H1 (cell line): ENCODE measurements around the gene USP7. TPM values are rescaled to one million over a fixed set of nuclear protein-coding genes. Genes with fewer than 3 reads are reported as not detected.

ENCODE experiments used
- ASH2L ChIP-seq: fragments of 200-600, 300-600 bp; sonication (generic); IDR thresholded peaks from one replicate; pipeline ENCODE4 v1.7.1; 2017; ENCODE audit warnings: low read length
- ATF2 ChIP-seq: IDR thresholded peaks from 2 replicates; pipeline ENCODE4 v1.6.1; 2012; ENCODE audit warnings: low read length, inconsistent platforms
- ATF3 ChIP-seq: IDR thresholded peaks from 2 replicates; pipeline ENCODE4 v1.6.1; 2011; ENCODE audit warnings: low read depth, mild to moderate bottlenecking, low read length; ENCODE audit not compliant: insufficient read depth
- CBX5 ChIP-seq: fragments of 300-800, 300-1000 bp; sonication (generic); IDR thresholded peaks from 2 replicates; pipeline ENCODE4 v1.7.1; 2016; ENCODE audit warnings: antibody characterized with exemption, low read length, low read depth
- CHD2 ChIP-seq: IDR thresholded peaks from 2 replicates; pipeline ENCODE4 v1.6.1; 2012; ENCODE audit warnings: low read length, improper control_type of control experiment
- CTBP2 ChIP-seq: IDR thresholded peaks from 2 replicates; pipeline ENCODE4 v1.7.0; 2011; ENCODE audit warnings: borderline replicate concordance, mild to moderate bottlenecking, moderate library complexity, mixed read lengths, low read length; ENCODE audit not compliant: insufficient read depth, insufficient read length
- FOSL1 ChIP-seq: IDR thresholded peaks from 2 replicates; pipeline ENCODE4 v1.6.1; 2011; ENCODE audit warnings: mild to moderate bottlenecking, low read depth, low read length, moderate library complexity; ENCODE audit not compliant: insufficient read depth
- GTF2F1 ChIP-seq: IDR thresholded peaks from 2 replicates; pipeline ENCODE4 v1.6.1; 2012; ENCODE audit warnings: low read depth, low read length, improper control_type of control experiment, borderline replicate concordance
- HDAC6 ChIP-seq: IDR thresholded peaks from one replicate; pipeline ENCODE4 v1.7.1; 2012; ENCODE audit warnings: low read depth, mild to moderate bottlenecking, inconsistent platforms, low read length, moderate library complexity
- JUN ChIP-seq: IDR thresholded peaks from 2 replicates; pipeline ENCODE4 v1.6.1; 2011; ENCODE audit warnings: low read depth, mild to moderate bottlenecking, improper control_type of control experiment, low read length
- KDM1A ChIP-seq: fragments of 200-600, 300-600 bp; sonication (generic); IDR thresholded peaks from 2 replicates; pipeline ENCODE4 v1.7.1; 2016; ENCODE audit warnings: mild to moderate bottlenecking, low read length, borderline replicate concordance
- MAFK ChIP-seq: IDR thresholded peaks from 2 replicates; pipeline ENCODE4 v1.6.1; 2012; ENCODE audit warnings: low read depth, mild to moderate bottlenecking, improper control_type of control experiment, low read length
- POLR2A ChIP-seq, 2 experiments: IDR thresholded peaks; 1 replicate in 1 of 2; 2 replicates in 1 of 2; pipeline ENCODE4 v1.6.1; 2011; ENCODE audit warnings: low read depth in 2 of 2, low read length in 2 of 2, mild to moderate bottlenecking in 2 of 2; ENCODE audit errors: control extremely low read depth in 1 of 2
- SAP30 ChIP-seq: fragments of 300-600 bp; sonication (generic); IDR thresholded peaks from 2 replicates; pipeline ENCODE4 v1.7.1; 2012; ENCODE audit warnings: low read length, moderate library complexity, mild to moderate bottlenecking, inconsistent platforms; ENCODE audit not compliant: insufficient read depth, insufficient replicate concordance
- SRF ChIP-seq: IDR thresholded peaks from 2 replicates; pipeline ENCODE4 v1.6.1; 2011; ENCODE audit warnings: mild to moderate bottlenecking, low read depth, low read length, moderate library complexity
- SUZ12 ChIP-seq: fragments of 200-600 bp; sonication (generic); IDR thresholded peaks from 2 replicates; pipeline ENCODE4 v1.6.1; 2012; ENCODE audit warnings: mild to moderate bottlenecking, inconsistent platforms, low read length, moderate library complexity, mixed read lengths
- TAF1 ChIP-seq: IDR thresholded peaks from 2 replicates; pipeline ENCODE4 v1.6.1; 2011; ENCODE audit warnings: mild to moderate bottlenecking, low read depth, low read length
- TAF7 ChIP-seq: optimal IDR thresholded peaks from 2 replicates; pipeline ENCODE3; 2011; ENCODE audit warnings: low read depth, mild to moderate bottlenecking, inconsistent platforms, low read length, moderate library complexity, borderline replicate concordance
- TBP ChIP-seq: IDR thresholded peaks from 2 replicates; pipeline ENCODE4 v1.6.1; 2011; ENCODE audit warnings: low read depth, low read length, improper control_type of control experiment
- TCF12 ChIP-seq: IDR thresholded peaks from 2 replicates; pipeline ENCODE4 v1.6.1; 2011; ENCODE audit warnings: low read depth, mild to moderate bottlenecking, low read length
- TEAD4 ChIP-seq: IDR thresholded peaks from 2 replicates; pipeline ENCODE4 v1.6.1; 2012; ENCODE audit warnings: low read depth, low read length, inconsistent platforms, mixed read lengths
- USF2 ChIP-seq: IDR thresholded peaks from 2 replicates; pipeline ENCODE4 v1.6.1; 2011; ENCODE audit warnings: low read length, improper control_type of control experiment
- YY1 ChIP-seq: IDR thresholded peaks from 2 replicates; pipeline ENCODE4 v1.6.1; 2011; ENCODE audit warnings: low read depth, mild to moderate bottlenecking, low read length
- polyA plus RNA-seq, 7 experiments: library from polyadenylated mRNA; depleted of rRNA in 3 of 7; stranded (reverse) in 5 of 7; unstranded in 2 of 7; fragments of >200 nt in 5 of 7; fragments of 200-250 nt in 2 of 7; gene quantifications; 1 replicate in 5 of 7; 2 replicates in 1 of 7; 4 replicates in 1 of 7; pipeline versions ENCODE4 v1.2.1 to v1.2.3, GENCODE V29; 2011 to 2013; ENCODE audit warnings: missing spikeins in 2 of 7, mixed read lengths in 2 of 7
- total RNA-seq: library from RNA; stranded (reverse); fragmentation: NEBNext Ultra II Directional; extraction: Animal tissue kit (Norgen Biotek cat#: 25700); gene quantifications from 2 replicates; pipeline ENCODE4 v1.2.1, GENCODE V29; 2021

The USP7 gene
- total and polyA plus RNA-seq, 2 of the 8 experiments (the other 6 are each of a cell fraction or from before 2014, with no cell fraction given), result 21.3 to 211 TPM

GRCh38 chr16:8962393-8963009, 1.2 kb downstream of the USP7 start (continued):
- TF ChIP-seq MAFK (no peak), ASH2L (peak; percentile 43), TEAD4 (no peak), SRF (no peak), POLR2A (IDR thresholded peaks at IDR 0.05; ENCODE audit: control extremely low read depth in 1 of 2, low read depth in 2 of 2, low read length in 2 of 2) (peak in 1 of 2 experiments; percentile 55; a peak in 2 of 3 replicates), SUZ12 (no peak), CHD2 (no peak), FOSL1 (no peak), JUN (no peak), TBP (peak; percentile 40), GTF2F1 (no peak), TAF1 (peak; percentile 66; the same call in 1 of the 2 replicates), ATF2 (no peak), KDM1A (no peak), TAF7 (no peak), USF2 (no peak), SAP30 (peak; percentile 69), TCF12 (peak; percentile 54; the same call in 1 of the 2 replicates), CBX5 (no peak), CTBP2 (no peak), HDAC6 (no peak), ATF3 (no peak), YY1 (no peak)
